PC-9 (cell line): ENCODE measurements around the gene ARL5B. TPM values are rescaled to one million over a fixed set of nuclear protein-coding genes. Genes with fewer than 3 reads are reported as not detected.

ENCODE experiments used
- BruUV-seq: library from RNA; stranded (reverse); fragments of 400-500 nt; replicated peaks from 2 replicates; lab custom pipeline; 2021; lab: Mats Ljungman, UMichigan
- CTCF ChIA-PET: fragments of 300-600 bp; sonication (Branson Sonifier 250); formaldehyde crosslinking; loops from one replicate; lab custom pipeline; 2022; ENCODE audit warnings: antibody characterized with exemption; lab: Charles Lee
- POLR2A ChIA-PET: fragments of 300-600 bp; sonication (Branson Sonifier 250); formaldehyde crosslinking; loops from one replicate; lab custom pipeline; 2022; ENCODE audit warnings: antibody characterized with exemption; ENCODE audit not compliant: unreplicated experiment; lab: Charles Lee
- DNase-seq, 2 experiments: peaks; one replicate each; pipeline versions ENCODE4 v3.0.0 to v3.0.0-alpha.2; 2015 to 2022; ENCODE audit warnings: mixed read lengths in 1 of 2
- H2AFZ ChIP-seq: fragments of 200-600 bp; sonication (generic); 2 replicates; pipeline ENCODE4 v1.8.1; 2017; ENCODE audit warnings: antibody characterized with exemption
- H3F3A ChIP-seq: fragments of 200-600 bp; sonication (generic); 2 replicates; pipeline ENCODE4 v1.8.1; 2017; ENCODE audit warnings: antibody characterized with exemption, mild to moderate bottlenecking, low read depth; ENCODE audit not compliant: insufficient read depth
- H3K27ac ChIP-seq: fragments of 200-600 bp; sonication (generic); 2 replicates; pipeline ENCODE4 v1.6.1; 2016; ENCODE audit warnings: mixed run types
- H3K27me3 ChIP-seq: fragments of 200-600 bp; sonication (generic); 2 replicates; pipeline ENCODE4 v1.6.1; 2016; ENCODE audit warnings: low read depth, mixed run types; ENCODE audit not compliant: insufficient read depth
- H3K36me3 ChIP-seq: fragments of 200-600 bp; sonication (generic); 2 replicates; pipeline ENCODE4 v1.6.1; 2016; ENCODE audit warnings: low read depth, mixed run types
- H3K4me1 ChIP-seq: fragments of 200-600 bp; sonication (generic); replicated peaks from 2 replicates; pipeline ENCODE4 v1.6.1; 2016; ENCODE audit warnings: mixed run types; ENCODE audit not compliant: insufficient read depth
- H3K4me2 ChIP-seq: fragments of 200-600 bp; sonication (generic); 2 replicates; pipeline ENCODE4 v1.6.1; 2017; ENCODE audit warnings: mixed run types
- H3K4me3 ChIP-seq: fragments of 200-600 bp; sonication (generic); 2 replicates; pipeline ENCODE4 v1.6.1; 2016; ENCODE audit warnings: mixed run types
- H3K79me2 ChIP-seq: fragments of 200-600 bp; sonication (generic); 2 replicates; pipeline ENCODE4 v1.6.1; 2017; ENCODE audit warnings: low read depth, mixed run types
- H3K9me2 ChIP-seq: fragments of 200-600 bp; sonication (generic); 2 replicates; pipeline ENCODE4 v1.8.1; 2017; ENCODE audit warnings: mild to moderate bottlenecking; ENCODE audit not compliant: insufficient read depth
- H3K9me3 ChIP-seq: fragments of 200-600 bp; sonication (generic); 2 replicates; pipeline ENCODE4 v1.8.1; 2016; ENCODE audit warnings: low read depth; ENCODE audit not compliant: insufficient read depth
- H4K20me1 ChIP-seq: fragments of 200-600 bp; sonication (generic); 2 replicates; pipeline ENCODE4 v1.8.1; 2017; ENCODE audit not compliant: insufficient read depth
- CTCF ChIP-seq: fragments of 200-600 bp; sonication (generic); conservative IDR thresholded peaks from 2 replicates; pipeline ENCODE4 v1.6.1; 2017; ENCODE audit warnings: mixed run types, antibody characterized with exemption, mild to moderate bottlenecking, moderate library complexity
- EZH2 ChIP-seq: fragments of 200-600 bp; sonication (generic); IDR thresholded peaks from 2 replicates; pipeline ENCODE4 v1.8.0; 2017; ENCODE audit warnings: antibody characterized with exemption, low read depth
- intact Hi-C: fragments of 100-400 bp; cut with micrococcal nuclease; formaldehyde crosslinking; loops from one replicate; pipeline ENCODE4 v1.10.0; 2022; ENCODE audit not compliant: unreplicated experiment
- total RNA-seq: library from RNA; stranded (reverse); gene quantifications from 2 replicates; pipeline ENCODE4 v1.2.3, GENCODE V29; 2021

ARL5B gene
- total RNA-seq, 1 experiment from 2014 or later, result 15.3 TPM

- Histone ChIP-seq H3K27me3 (no peaks in the 10 kb centered on the region), H3K4me3 (no peak overlapping the region), H2AFZ (no peak overlapping the region), H3K9me3 (no peaks in the 10 kb centered on the region), H3K9me2 (no peaks in the 10 kb centered on the region), H3F3A (no peaks in the 10 kb centered on the region; the same call in 1 of the 2 replicates), H3K4me2 (no peak overlapping the region), H4K20me1 (no peaks in the 10 kb centered on the region), H3K79me2 (no peaks in the 10 kb centered on the region), H3K27ac (no peak overlapping the region), H3K4me1 (peaks cover 14% of the 10 kb centered on the region), H3K36me3 (no peaks in the 10 kb centered on the region)
- intact Hi-C loops, result no loop called here
- POLR2A ChIA-PET, result no interaction called here
- DNase-seq, result no peak
- BruUV-seq, result no TSS peak
- CTCF ChIA-PET, result no interaction called here
- TF ChIP-seq EZH2 (no peak), CTCF (no peak)
Observed at GRCh38 chr10:18615618-18616017, 43.6 kb upstream of the ARL5B start.

GRCh38 chr10:18616337-18616736 is 42.9 kb upstream of the ARL5B start:
- Histone ChIP-seq H4K20me1 (no peaks in the 10 kb centered on the region), H3F3A (no peaks in the 10 kb centered on the region; the same call in 1 of the 2 replicates), H3K9me3 (no peaks in the 10 kb centered on the region), H3K4me2 (no peak overlapping the region), H3K27ac (no peak overlapping the region), H3K4me1 (peaks cover 6% of the 10 kb centered on the region), H3K79me2 (no peaks in the 10 kb centered on the region), H2AFZ (no peak overlapping the region), H3K36me3 (no peaks in the 10 kb centered on the region), H3K27me3 (no peaks in the 10 kb centered on the region), H3K4me3 (no peak overlapping the region), H3K9me2 (no peaks in the 10 kb centered on the region)
- ChIA-PET CTCF (no interaction called here), POLR2A (no interaction called here)
- no TSS peak for BruUV-seq
- DNase-seq, result no peak
- intact Hi-C loops, result no loop called here
- TF ChIP-seq CTCF (no peak), EZH2 (no peak)

GRCh38 chr10:18619016-18619415 is 40.2 kb upstream of the ARL5B start:
- Histone ChIP-seq H3K79me2 (no peaks in the 10 kb centered on the region), H3K9me3 (no peaks in the 10 kb centered on the region), H3K9me2 (no peaks in the 10 kb centered on the region), H2AFZ (no peak overlapping the region), H3K36me3 (no peaks in the 10 kb centered on the region), H4K20me1 (no peaks in the 10 kb centered on the region), H3K27ac (no peak overlapping the region), H3K4me2 (no peak overlapping the region), H3K4me1 (no peaks in the 10 kb centered on the region), H3K4me3 (no peak overlapping the region), H3K27me3 (no peaks in the 10 kb centered on the region), H3F3A (no peaks in the 10 kb centered on the region)
- no peak for DNase-seq
- no TSS peak for BruUV-seq
- intact Hi-C loops, result no loop called here
- CTCF ChIA-PET, result no interaction called here
- TF ChIP-seq EZH2, result no peak
- no peak for TF ChIP-seq CTCF
- POLR2A ChIA-PET, result no interaction called here
